Upper lobe of left lung (tissue), 4 donors: ENCODE results near the gene TP63.

Source experiments
- CTCF ChIP-seq, 6 experiments: fragments of 450-650 bp in 4 of 6; fragments of 200-600 bp in 2 of 6; sonication (generic) in 2 of 6; IDR thresholded peaks; one replicate each; pipeline ENCODE4 v1.5.1; 2016 to 2019; ENCODE audit warnings: antibody characterized with exemption in 6 of 6
- POLR2AphosphoS5 ChIP-seq, 2 donors: sonication (generic); formaldehyde crosslinking; IDR thresholded peaks; one replicate each; pipeline ENCODE4 v1.5.1; 2017; ENCODE audit warnings: antibody characterized with exemption in 2 of 2

- TF ChIP-seq POLR2AphosphoS5 (IDR thresholded peaks at IDR 0.05), result no peak
- TF ChIP-seq CTCF (IDR thresholded peaks at IDR 0.05), result no peak
Observed at GRCh38 chr3:189625572-189625971, 5.6 kb upstream of the TP63 start.
